Lower lobe of right lung (tissue), 2 donors: ENCODE measurements around the gene SERPINB6. TPM values are rescaled to one million over a fixed set of nuclear protein-coding genes. Genes with fewer than 3 reads are reported as not detected.
"Not testable (repeated sequence)": the region's sequence is repeated elsewhere in the genome, so short reads cannot be mapped to it uniquely, and the experiment has no call there.

Experiments
- ATAC-seq, 2 donors: fragments of 200-7000 bp; cut with Tn5 transposase; one replicate each; pipeline ENCODE4 v1.9.1; 2020 to 2022; ENCODE audit warnings: mild to moderate bottlenecking in 2 of 2, moderate library complexity in 2 of 2
- DNase-seq: peaks from one replicate; pipeline ENCODE4 v3.0.0-alpha.2; 2020
- H3K27ac ChIP-seq: fragments of 200-600 bp; one replicate; pipeline ENCODE4 v1.8.0; 2022
- H3K27me3 ChIP-seq: fragments of 200-600 bp; one replicate; pipeline ENCODE4 v1.8.0; 2022; ENCODE audit warnings: low read depth
- H3K36me3 ChIP-seq: fragments of 200-600 bp; one replicate; pipeline ENCODE4 v1.8.0; 2022; ENCODE audit warnings: mild to moderate bottlenecking
- H3K4me1 ChIP-seq: fragments of 200-600 bp; one replicate; pipeline ENCODE4 v1.8.0; 2022
- H3K4me3 ChIP-seq: fragments of 200-600 bp; one replicate; pipeline ENCODE4 v1.8.0; 2022; ENCODE audit warnings: mild to moderate bottlenecking
- H3K9me3 ChIP-seq: fragments of 200-600 bp; one replicate; pipeline ENCODE4 v1.8.0; 2022
- CTCF ChIP-seq: fragments of 200-600 bp; IDR thresholded peaks from one replicate; pipeline ENCODE4 v1.8.0; 2022; ENCODE audit warnings: antibody characterized with exemption, mild to moderate bottlenecking
- intact Hi-C: fragments of 100-400 bp; cut with DNase I; formaldehyde crosslinking; loops from one replicate; pipeline ENCODE4 v1.11.0; 2022
- total RNA-seq: library from RNA; stranded (reverse); fragmentation: NEBNext Ultra II Directional; extraction: Animal tissue kit (Norgen Biotek cat#: 25700); gene quantifications from one replicate; pipeline ENCODE4 v1.2.1, GENCODE V29; 2021
- donor health status: DM: no; HTN: yes; CAD: no; lungs with severe emphysema.

SERPINB6 gene
- total RNA-seq, 1 donor from 2014 or later = 160 TPM

- peak overlapping the region; percentile 1 for H3K27ac ChIP-seq
- ATAC-seq = no peak
- H3K4me1 ChIP-seq = peaks cover 17% of the 10 kb centered on the region
- no peak for TF ChIP-seq CTCF
- peaks cover 13% of the 10 kb centered on the region for H3K36me3 ChIP-seq
- DNase-seq = no peak
- no peak overlapping the region for H3K4me3 ChIP-seq
- intact Hi-C loops = no loop called here
- no peaks in the 10 kb centered on the region for H3K9me3 ChIP-seq
- no peaks in the 10 kb centered on the region for H3K27me3 ChIP-seq
Measured at GRCh38 chr6:2942914-2943563, 28.3 kb downstream of the SERPINB6 start.

GRCh38 chr6:2942116-2942515 is 29.3 kb downstream of the SERPINB6 start:
- H3K4me3 ChIP-seq, ATAC-seq, intact Hi-C loops, H3K36me3 ChIP-seq, H3K27ac ChIP-seq, DNase-seq, H3K9me3 ChIP-seq, H3K27me3 ChIP-seq: not testable (repeated sequence)
- peaks cover 17% of the 10 kb centered on the region for H3K4me1 ChIP-seq

- H3K27me3 ChIP-seq = no peaks in the 10 kb centered on the region
- peak overlapping the region; percentile 28 for H3K4me3 ChIP-seq
- no peak for TF ChIP-seq CTCF
- H3K36me3 ChIP-seq = no peaks in the 10 kb centered on the region
- DNase-seq (no peak), ATAC-seq (no peak)
- no peaks in the 10 kb centered on the region for H3K9me3 ChIP-seq
- peak overlapping the region; percentile 47 for H3K27ac ChIP-seq
- peaks cover 17% of the 10 kb centered on the region for H3K4me1 ChIP-seq
- intact Hi-C loops = no loop called here
Measured at GRCh38 chr6:2940851-2941250, 30.5 kb downstream of the SERPINB6 start.

- H3K4me3 ChIP-seq = peak overlapping the region; percentile 28
- ATAC-seq (peak; percentile 67 to 70), DNase-seq (peak; percentile 49)
- TF ChIP-seq CTCF = no peak
- peak overlapping the region; percentile 47 for H3K27ac ChIP-seq
- no peaks in the 10 kb centered on the region for H3K27me3 ChIP-seq
- intact Hi-C loops = no loop called here
- no peaks in the 10 kb centered on the region for H3K9me3 ChIP-seq
- no peaks in the 10 kb centered on the region for H3K36me3 ChIP-seq
- peaks cover 17% of the 10 kb centered on the region for H3K4me1 ChIP-seq
Measured at GRCh38 chr6:2940010-2940850, 31.1 kb downstream of the SERPINB6 start.

GRCh38 chr6:2939315-2940009 is 31.9 kb downstream of the SERPINB6 start:
- Histone ChIP-seq H3K27me3 (no peaks in the 10 kb centered on the region), H3K4me3 (no peak overlapping the region), H3K36me3 (no peaks in the 10 kb centered on the region), H3K9me3 (no peaks in the 10 kb centered on the region), H3K27ac (no peak overlapping the region), H3K4me1 (peaks cover 17% of the 10 kb centered on the region)
- TF ChIP-seq CTCF = no peak
- DNase-seq (no peak), ATAC-seq (no peak)
- intact Hi-C loops = no loop called here
